Type B pancreatic cell (in vitro differentiated cells): Measurements from ENCODE around the gene NUMBL. TPM values are rescaled to one million over a fixed set of nuclear protein-coding genes. Genes with fewer than 3 reads are reported as not detected.
A peak's percentile ranks its signal among the peaks of the same experiment; 100 is the strongest.

Experiments used
- DNase-seq: peaks from one replicate; pipeline ENCODE4 v3.0.0; 2021; ENCODE audit warnings: mixed read lengths; ENCODE audit not compliant: unreplicated experiment; ENCODE audit errors: extremely low spot score
- H3K27ac Mint-ChIP-seq: 2 replicates; pipeline ENCODE4 v1.8.0; 2021; ENCODE audit warnings: mild to moderate bottlenecking, mixed read lengths
- H3K27me3 Mint-ChIP-seq: 2 replicates; pipeline ENCODE4 v1.8.0; 2021; ENCODE audit warnings: mixed read lengths
- H3K36me3 Mint-ChIP-seq: 2 replicates; pipeline ENCODE4 v1.8.0; 2021; ENCODE audit warnings: mixed read lengths
- H3K4me1 Mint-ChIP-seq: one replicate; pipeline ENCODE4 v1.8.0; 2021; ENCODE audit warnings: mixed read lengths; ENCODE audit not compliant: unreplicated experiment
- H3K4me3 Mint-ChIP-seq: 2 replicates; pipeline ENCODE4 v1.8.0; 2021; ENCODE audit warnings: mild to moderate bottlenecking, mixed read lengths
- H3K9me3 Mint-ChIP-seq: 2 replicates; pipeline ENCODE4 v1.8.0; 2021; ENCODE audit warnings: mixed read lengths
- CTCF ChIP-seq: fragments of 200-600 bp; sonication (generic); conservative IDR thresholded peaks from 2 replicates; pipeline ENCODE4 v1.5.0; 2021; ENCODE audit warnings: antibody characterized with exemption, mild to moderate bottlenecking
- total RNA-seq: library from RNA; stranded (reverse); gene quantifications from 2 replicates; pipeline ENCODE4 v1.2.1, GENCODE V29; 2021; ENCODE audit warnings: low replicate concordance

Gene NUMBL
- total RNA-seq, 1 donor from 2014 or later: 28.9 TPM

DNA sequence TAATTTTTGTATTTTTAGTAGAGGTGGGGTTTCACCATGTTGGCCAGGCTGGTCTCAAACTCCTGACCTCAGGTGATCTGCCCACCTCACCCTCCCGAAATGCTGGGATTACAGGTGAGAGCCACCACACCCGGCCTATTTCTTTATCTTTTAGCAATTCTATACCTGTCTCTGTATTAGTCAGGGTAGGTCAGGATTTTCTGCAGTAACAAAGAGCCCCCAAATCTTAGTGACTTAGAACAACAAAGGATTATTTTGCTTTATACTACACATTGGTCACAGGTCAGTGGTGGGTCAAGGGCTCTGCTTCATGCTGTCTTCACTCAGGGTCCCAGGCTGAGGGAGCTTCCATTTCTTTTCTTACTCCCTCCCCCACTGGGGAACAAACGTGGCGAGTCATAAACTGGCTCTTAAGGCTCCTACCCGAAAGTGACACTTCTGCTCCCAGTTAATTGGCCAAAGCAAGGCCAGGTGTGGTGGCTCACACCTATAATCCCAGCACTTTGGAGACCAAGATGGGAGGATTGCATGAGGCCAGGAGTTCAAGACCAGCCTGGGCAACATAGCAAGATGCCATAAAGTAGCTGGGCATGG is 33.3 kb upstream of the NUMBL start:
- H3K4me3 Mint-ChIP-seq: no peak overlapping the region
- H3K27me3 Mint-ChIP-seq: no peaks in the 10 kb centered on the region
- H3K36me3 Mint-ChIP-seq: peaks cover 36% of the 10 kb centered on the region
- H3K9me3 Mint-ChIP-seq: no peaks in the 10 kb centered on the region
- peaks cover 20% of the 10 kb centered on the region for H3K4me1 Mint-ChIP-seq
- TF ChIP-seq CTCF: no peak
- H3K27ac Mint-ChIP-seq: no peak overlapping the region
- no peak for DNase-seq

- H3K27ac Mint-ChIP-seq: peak overlapping the region; percentile 86
- no peak for TF ChIP-seq CTCF
- H3K4me3 Mint-ChIP-seq: peak overlapping the region; percentile 78
- DNase-seq: no peak
- H3K9me3 Mint-ChIP-seq: no peaks in the 10 kb centered on the region
- H3K36me3 Mint-ChIP-seq: peaks cover 31% of the 10 kb centered on the region
- H3K27me3 Mint-ChIP-seq: no peaks in the 10 kb centered on the region
- peaks cover 25% of the 10 kb centered on the region for H3K4me1 Mint-ChIP-seq
Observed at GRCh38 chr19:40721936-40722661, 31.6 kb upstream of the NUMBL start.

DNA sequence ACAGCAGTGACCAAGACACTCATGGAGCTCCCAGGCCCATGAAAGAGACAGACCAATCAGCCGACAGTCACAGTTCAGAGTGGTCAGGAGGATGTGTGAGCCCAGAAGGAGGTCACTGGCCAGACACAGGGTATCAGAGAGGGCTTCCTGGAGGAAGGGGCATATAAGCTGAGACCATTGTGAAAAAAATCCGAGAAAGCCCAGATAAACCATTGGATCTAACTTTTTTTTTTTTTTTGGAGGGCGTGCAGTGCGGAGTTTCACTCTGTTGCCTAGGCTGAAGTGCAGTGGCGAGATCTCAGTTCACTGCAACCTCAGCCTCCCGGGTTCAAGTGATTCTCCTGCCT is 30.7 kb upstream of the NUMBL start:
- Mint-ChIP-seq H3K4me3 (peak overlapping the region; percentile 97), H3K9me3 (no peaks in the 10 kb centered on the region), H3K27me3 (no peaks in the 10 kb centered on the region), H3K27ac (peak overlapping the region; percentile 100), H3K36me3 (peaks cover 30% of the 10 kb centered on the region), H3K4me1 (peaks cover 25% of the 10 kb centered on the region)
- no peak for DNase-seq
- no peak for TF ChIP-seq CTCF

DNA sequence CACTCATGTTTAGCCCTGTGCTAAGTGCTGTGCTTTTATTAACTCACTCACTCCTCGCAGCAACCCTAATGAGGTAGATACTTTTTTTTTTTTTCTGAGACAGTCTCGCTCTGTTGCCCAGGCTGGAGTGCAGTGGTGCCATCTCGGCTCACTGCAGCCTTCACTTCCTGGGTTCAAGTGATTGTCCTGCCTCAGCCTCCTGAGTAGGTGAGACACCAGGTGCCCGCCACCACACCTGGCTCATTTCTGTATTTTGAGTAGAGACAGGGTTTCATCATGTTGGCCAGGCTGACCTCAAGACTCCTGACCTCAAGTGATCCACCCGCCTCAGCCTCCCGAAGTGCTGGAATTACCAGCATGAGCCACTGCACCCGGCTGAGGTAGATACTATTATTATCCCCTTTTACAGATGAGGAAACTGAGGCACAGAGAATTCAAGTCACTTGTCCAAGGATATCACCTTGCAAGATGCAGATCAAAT is 29.0 kb upstream of the NUMBL start:
- no peak for DNase-seq
- peak overlapping the region; percentile 100 for H3K27ac Mint-ChIP-seq
- H3K36me3 Mint-ChIP-seq: peaks cover 27% of the 10 kb centered on the region
- H3K27me3 Mint-ChIP-seq: no peaks in the 10 kb centered on the region
- peak overlapping the region; percentile 97 for H3K4me3 Mint-ChIP-seq
- TF ChIP-seq CTCF: no peak
- H3K4me1 Mint-ChIP-seq: peaks cover 37% of the 10 kb centered on the region
- no peaks in the 10 kb centered on the region for H3K9me3 Mint-ChIP-seq

DNA sequence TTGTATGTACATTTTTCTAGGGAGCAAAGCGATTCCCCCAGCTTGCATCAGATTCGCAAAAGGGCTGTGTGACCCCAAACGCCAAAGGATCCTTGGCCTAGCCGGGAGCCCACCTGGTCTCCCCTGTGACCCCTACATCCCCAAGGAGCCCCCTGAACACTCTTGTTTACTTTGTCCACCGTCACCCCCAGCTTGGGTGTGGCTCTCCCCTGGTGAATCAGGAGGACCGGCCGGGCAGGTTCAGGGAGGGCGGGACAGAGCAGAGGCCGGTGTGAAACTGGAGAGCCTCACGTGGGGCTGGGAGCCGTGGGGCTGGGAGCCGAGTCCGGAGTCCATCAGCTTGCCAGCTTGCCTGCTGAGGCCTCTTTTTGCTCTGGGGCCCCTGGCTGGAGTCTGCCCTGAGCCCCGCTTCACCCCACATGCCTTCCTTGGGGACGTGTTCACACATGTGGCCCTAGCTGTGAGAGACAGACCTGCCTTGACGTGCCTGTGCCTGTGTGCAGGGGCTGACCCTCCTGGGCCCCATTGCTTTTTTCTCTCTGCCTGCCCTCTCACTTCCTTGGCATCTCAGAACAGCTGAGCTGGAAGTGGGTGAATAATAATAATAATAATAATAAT is 28.4 kb upstream of the NUMBL start:
- H3K27ac Mint-ChIP-seq: peak overlapping the region; percentile 100
- H3K27me3 Mint-ChIP-seq: no peaks in the 10 kb centered on the region
- peaks cover 40% of the 10 kb centered on the region for H3K4me1 Mint-ChIP-seq
- no peaks in the 10 kb centered on the region for H3K9me3 Mint-ChIP-seq
- TF ChIP-seq CTCF: no peak
- peak overlapping the region; percentile 97 for H3K4me3 Mint-ChIP-seq
- peaks cover 24% of the 10 kb centered on the region for H3K36me3 Mint-ChIP-seq
- DNase-seq: peak; percentile 81
